Measurements from ENCODE around the gene RASSF3. TPM values are rescaled to one million over a fixed set of nuclear protein-coding genes. Genes with fewer than 3 reads are reported as not detected.

Gene RASSF3
- total and polyA plus RNA-seq, 10 of the 15 experiments (the other 5 are each of a cell fraction or from before 2014, with no cell fraction given): 6.9 to 62.4 (median 30.3) TPM

DNA sequence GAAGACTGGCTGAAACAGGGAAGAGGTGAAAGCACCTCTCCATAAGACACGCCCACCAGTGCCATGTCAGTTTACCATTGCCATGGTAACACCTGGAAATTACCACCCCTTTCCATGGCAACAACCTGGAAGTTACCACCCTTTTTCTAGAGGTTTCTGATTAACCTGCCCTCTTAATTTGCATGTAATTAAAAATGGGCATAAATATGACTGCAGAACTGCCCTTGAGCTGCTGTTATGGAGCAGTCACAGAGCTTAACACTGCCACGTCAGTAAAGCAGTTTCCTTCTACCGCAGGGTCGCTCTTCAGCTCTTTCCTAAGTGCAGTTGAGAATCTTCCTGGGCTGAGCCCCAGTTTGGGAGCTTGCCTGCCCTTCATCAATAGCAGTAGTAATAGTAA, 55.2 kb downstream of the RASSF3 start (continued):
- TF ChIP-seq, protein P1, sequence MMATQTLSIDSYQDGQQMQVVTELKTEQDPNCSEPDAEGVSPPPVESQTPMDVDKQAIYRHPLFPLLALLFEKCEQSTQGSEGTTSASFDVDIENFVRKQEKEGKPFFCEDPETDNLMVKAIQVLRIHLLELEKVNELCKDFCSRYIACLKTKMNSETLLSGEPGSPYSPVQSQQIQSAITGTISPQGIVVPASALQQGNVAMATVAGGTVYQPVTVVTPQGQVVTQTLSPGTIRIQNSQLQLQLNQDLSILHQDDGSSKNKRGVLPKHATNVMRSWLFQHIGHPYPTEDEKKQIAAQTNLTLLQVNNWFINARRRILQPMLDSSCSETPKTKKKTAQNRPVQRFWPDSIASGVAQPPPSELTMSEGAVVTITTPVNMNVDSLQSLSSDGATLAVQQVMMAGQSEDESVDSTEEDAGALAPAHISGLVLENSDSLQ (IDR thresholded peaks at IDR 0.05): peak; percentile 96
- TF ChIP-seq ZNF217 (IDR thresholded peaks at IDR 0.05) (no peak), SP1 (IDR thresholded peaks at IDR 0.05; ENCODE audit: low read depth, low read length) (no peak), NFYA (IDR thresholded peaks at IDR 0.05; ENCODE audit: borderline replicate concordance, low read depth, low read length) (no peak), RUNX3 (IDR thresholded peaks at IDR 0.05; ENCODE audit: low read length) (peak; percentile 43), ZZZ3 (IDR thresholded peaks at IDR 0.05; ENCODE audit: control insufficient read depth, insufficient read length, low read depth) (no peak), CHD2 (IDR thresholded peaks at IDR 0.05; ENCODE audit: borderline replicate concordance, low read depth, low read length) (no peak), NRF1 (conservative IDR thresholded peaks at IDR 0.05; ENCODE audit: low read depth, low read length) (no peak), POLR2AphosphoS2 (IDR thresholded peaks at IDR 0.05; ENCODE audit: low read depth, low read length) (peak; percentile 89), MEF2B (IDR thresholded peaks at IDR 0.05; ENCODE audit: partially characterized antibody, poor library complexity, severe bottlenecking) (no peak), JUND (IDR thresholded peaks at IDR 0.05; ENCODE audit: low read depth, low read length) (no peak), FOXK2 (IDR thresholded peaks at IDR 0.05) (no peak), JUNB (IDR thresholded peaks at IDR 0.05) (no peak), GATAD2B (conservative IDR thresholded peaks at IDR 0.05; ENCODE audit: low read depth) (no peak), KAT2A (conservative IDR thresholded peaks at IDR 0.05; ENCODE audit: control insufficient read depth, low read depth, low read length) (no peak), FOS (IDR thresholded peaks at IDR 0.05; ENCODE audit: borderline replicate concordance, extremely low read depth, insufficient read length) (no peak), HDAC6 (IDR thresholded peaks at IDR 0.05; ENCODE audit: unreplicated experiment) (no peak), RB1 (IDR thresholded peaks at IDR 0.05; ENCODE audit: borderline replicate concordance) (no peak)
- TF ChIP-seq, protein P2, sequence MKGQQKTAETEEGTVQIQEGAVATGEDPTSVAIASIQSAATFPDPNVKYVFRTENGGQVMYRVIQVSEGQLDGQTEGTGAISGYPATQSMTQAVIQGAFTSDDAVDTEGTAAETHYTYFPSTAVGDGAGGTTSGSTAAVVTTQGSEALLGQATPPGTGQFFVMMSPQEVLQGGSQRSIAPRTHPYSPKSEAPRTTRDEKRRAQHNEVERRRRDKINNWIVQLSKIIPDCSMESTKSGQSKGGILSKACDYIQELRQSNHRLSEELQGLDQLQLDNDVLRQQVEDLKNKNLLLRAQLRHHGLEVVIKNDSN (IDR thresholded peaks at IDR 0.05; ENCODE audit: borderline replicate concordance, extremely low read length, insufficient read depth, low read depth, low read length): no peak
- TF ChIP-seq, protein P3, sequence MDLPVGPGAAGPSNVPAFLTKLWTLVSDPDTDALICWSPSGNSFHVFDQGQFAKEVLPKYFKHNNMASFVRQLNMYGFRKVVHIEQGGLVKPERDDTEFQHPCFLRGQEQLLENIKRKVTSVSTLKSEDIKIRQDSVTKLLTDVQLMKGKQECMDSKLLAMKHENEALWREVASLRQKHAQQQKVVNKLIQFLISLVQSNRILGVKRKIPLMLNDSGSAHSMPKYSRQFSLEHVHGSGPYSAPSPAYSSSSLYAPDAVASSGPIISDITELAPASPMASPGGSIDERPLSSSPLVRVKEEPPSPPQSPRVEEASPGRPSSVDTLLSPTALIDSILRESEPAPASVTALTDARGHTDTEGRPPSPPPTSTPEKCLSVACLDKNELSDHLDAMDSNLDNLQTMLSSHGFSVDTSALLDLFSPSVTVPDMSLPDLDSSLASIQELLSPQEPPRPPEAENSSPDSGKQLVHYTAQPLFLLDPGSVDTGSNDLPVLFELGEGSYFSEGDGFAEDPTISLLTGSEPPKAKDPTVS (IDR thresholded peaks at IDR 0.05; ENCODE audit: low read depth, low read length): peak; percentile 84
- TF ChIP-seq, protein P4, sequence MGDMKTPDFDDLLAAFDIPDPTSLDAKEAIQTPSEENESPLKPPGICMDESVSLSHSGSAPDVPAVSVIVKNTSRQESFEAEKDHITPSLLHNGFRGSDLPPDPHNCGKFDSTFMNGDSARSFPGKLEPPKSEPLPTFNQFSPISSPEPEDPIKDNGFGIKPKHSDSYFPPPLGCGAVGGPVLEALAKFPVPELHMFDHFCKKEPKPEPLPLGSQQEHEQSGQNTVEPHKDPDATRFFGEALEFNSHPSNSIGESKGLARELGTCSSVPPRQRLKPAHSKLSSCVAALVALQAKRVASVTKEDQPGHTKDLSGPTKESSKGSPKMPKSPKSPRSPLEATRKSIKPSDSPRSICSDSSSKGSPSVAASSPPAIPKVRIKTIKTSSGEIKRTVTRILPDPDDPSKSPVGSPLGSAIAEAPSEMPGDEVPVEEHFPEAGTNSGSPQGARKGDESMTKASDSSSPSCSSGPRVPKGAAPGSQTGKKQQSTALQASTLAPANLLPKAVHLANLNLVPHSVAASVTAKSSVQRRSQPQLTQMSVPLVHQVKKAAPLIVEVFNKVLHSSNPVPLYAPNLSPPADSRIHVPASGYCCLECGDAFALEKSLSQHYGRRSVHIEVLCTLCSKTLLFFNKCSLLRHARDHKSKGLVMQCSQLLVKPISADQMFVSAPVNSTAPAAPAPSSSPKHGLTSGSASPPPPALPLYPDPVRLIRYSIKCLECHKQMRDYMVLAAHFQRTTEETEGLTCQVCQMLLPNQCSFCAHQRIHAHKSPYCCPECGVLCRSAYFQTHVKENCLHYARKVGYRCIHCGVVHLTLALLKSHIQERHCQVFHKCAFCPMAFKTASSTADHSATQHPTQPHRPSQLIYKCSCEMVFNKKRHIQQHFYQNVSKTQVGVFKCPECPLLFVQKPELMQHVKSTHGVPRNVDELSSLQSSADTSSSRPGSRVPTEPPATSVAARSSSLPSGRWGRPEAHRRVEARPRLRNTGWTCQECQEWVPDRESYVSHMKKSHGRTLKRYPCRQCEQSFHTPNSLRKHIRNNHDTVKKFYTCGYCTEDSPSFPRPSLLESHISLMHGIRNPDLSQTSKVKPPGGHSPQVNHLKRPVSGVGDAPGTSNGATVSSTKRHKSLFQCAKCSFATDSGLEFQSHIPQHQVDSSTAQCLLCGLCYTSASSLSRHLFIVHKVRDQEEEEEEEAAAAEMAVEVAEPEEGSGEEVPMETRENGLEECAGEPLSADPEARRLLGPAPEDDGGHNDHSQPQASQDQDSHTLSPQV (IDR thresholded peaks at IDR 0.05): no peak
- TF ChIP-seq, protein P5, sequence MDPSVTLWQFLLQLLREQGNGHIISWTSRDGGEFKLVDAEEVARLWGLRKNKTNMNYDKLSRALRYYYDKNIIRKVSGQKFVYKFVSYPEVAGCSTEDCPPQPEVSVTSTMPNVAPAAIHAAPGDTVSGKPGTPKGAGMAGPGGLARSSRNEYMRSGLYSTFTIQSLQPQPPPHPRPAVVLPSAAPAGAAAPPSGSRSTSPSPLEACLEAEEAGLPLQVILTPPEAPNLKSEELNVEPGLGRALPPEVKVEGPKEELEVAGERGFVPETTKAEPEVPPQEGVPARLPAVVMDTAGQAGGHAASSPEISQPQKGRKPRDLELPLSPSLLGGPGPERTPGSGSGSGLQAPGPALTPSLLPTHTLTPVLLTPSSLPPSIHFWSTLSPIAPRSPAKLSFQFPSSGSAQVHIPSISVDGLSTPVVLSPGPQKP (IDR thresholded peaks at IDR 0.05; ENCODE audit: low read depth, low read length): no peak
- TF ChIP-seq, protein P6, sequence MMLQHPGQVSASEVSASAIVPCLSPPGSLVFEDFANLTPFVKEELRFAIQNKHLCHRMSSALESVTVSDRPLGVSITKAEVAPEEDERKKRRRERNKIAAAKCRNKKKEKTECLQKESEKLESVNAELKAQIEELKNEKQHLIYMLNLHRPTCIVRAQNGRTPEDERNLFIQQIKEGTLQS (IDR thresholded peaks at IDR 0.05; ENCODE audit: borderline replicate concordance, extremely low read depth, low read depth, low read length): no peak
